Mesangial cell (primary cell): Measurements from ENCODE around the gene PGM5. TPM values are rescaled to one million over a fixed set of nuclear protein-coding genes. Genes with fewer than 3 reads are reported as not detected.

ENCODE experiments used
- total RNA-seq: library from RNA; depleted of rRNA; stranded (reverse); fragments of >200 nt; gene quantifications from 2 replicates; pipeline ENCODE4 v1.2.3, GENCODE V29; 2015

The PGM5 gene
- total RNA-seq = not detected in 2 replicates

DNA sequence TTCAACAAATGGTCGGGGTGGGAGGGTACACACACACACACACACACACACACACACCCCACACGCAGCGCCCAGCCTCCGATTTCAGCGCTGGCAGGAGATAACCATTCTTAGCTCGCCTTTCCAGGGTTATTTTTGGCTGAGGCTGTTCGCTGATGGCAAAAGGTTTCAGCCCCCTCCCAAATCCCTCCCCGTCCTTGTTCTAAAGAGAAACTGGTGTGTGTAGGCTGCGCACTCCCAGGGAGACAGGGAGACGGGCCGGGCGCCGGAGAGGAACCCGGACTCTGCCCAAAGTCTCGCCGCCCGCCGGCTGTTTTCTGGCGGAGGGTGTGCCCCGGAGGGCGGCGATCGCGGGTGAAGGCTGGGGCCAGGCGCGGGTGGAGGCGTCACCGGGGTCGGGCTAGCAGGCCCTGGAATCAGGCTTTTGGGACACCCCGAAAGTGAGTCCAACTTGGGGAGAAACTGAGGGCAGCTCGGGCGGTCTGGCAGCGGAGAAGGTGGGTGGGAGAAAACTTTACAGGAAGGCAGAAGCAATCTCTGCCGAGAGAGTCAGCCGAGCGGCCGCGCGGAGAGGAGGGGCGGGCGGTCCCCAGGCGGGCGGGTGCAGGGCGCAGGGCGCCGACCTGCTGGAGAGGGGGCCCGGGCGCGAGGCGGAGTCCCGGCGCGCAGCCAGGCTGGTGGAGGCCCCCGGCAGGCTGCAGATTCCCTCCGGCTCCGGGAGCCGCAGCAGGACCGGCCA lies at the start of gene PGM5:
Gene PGM5, plus strand, starts transcription at position 232 of the 739 bp plus-strand sequence. CDS start 517 bp downstream, outside the sequence.

DNA sequence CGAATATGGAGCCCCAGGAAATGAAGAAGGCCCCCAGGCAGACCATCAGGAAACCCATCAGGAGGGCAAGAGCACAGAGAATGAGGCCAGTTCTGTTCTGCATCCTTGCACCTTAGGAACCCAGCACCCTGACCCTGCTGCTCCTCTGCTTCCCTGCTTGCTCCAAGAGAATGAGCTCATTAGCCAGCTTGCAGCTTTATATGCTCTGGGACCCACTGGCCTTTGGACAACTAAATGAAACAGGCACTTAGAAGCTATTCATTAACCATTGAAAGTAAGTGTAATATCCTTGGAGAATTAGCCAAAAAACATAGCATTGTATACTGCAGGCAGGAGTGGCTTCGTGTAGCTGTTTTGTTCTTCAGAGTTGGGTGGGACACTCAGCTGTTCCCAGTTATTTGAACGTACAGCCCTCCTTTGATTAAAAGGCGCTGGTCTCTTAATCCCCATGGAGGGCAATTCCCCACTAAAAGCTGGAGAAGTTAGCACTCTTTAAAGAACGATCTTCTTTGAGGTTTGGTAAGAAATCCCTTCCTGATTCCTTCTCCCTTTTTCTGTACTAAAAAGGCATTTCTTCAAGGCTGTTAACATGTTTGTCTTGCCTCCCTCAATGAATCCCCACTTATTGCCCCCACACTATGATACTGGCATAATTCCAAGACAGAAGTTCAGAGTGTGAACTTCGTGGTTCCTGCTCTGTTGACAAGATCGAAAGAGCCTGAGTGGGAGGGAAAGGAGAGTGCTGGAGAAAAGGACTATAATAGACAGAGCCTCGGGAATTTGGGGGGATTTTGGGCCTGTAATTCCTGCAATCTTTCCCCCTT lies 184.5 kb downstream of the PGM5 start, which contains the start of gene TMEM252:
Gene TMEM252, minus strand, starts transcription at position 172 of the 824 bp plus-strand sequence. Its CDS starts 69 bp downstream, at position 103.

Other genes starting within 250 kb of the PGM5 start
- gene ZNG1C, start 114.6 kb upstream of the PGM5 start, total RNA-seq = 6.2 and 11.6 TPM in 2 replicates
- not detected in 2 replicates for gene FOXD4L3, start 53.7 kb upstream of the PGM5 start, total RNA-seq
- gene TMEM252, start 184.3 kb downstream of the PGM5 start, total RNA-seq = not detected in 2 replicates